ACHN (cell line): ENCODE data around the gene GTF3C4.

Source experiments
- DNase-seq: peaks from one replicate; pipeline ENCODE4 v3.0.0-alpha.2; 2015
- in situ Hi-C: cut with HindIII; loops from 2 replicates; pipeline ENCODE4 v1.10.0; 2017; ENCODE audit warnings: low sequenced_read_pairs, low pct_ligation_motif_present, low pct_unique_long_range_greater_than_20kb

GTF3C4 gene

GRCh38 chr9:132645306-132645705, 25.0 kb upstream of the GTF3C4 start:
- no peak for DNase-seq
- in situ Hi-C loops, result no loop called here

GRCh38 chr9:132645711-132646110, 24.6 kb upstream of the GTF3C4 start:
- no peak for DNase-seq
- in situ Hi-C loops, result no loop called here

GRCh38 chr9:132646726-132647125, 23.5 kb upstream of the GTF3C4 start:
- in situ Hi-C loops, result no loop called here
- no peak for DNase-seq

DNA sequence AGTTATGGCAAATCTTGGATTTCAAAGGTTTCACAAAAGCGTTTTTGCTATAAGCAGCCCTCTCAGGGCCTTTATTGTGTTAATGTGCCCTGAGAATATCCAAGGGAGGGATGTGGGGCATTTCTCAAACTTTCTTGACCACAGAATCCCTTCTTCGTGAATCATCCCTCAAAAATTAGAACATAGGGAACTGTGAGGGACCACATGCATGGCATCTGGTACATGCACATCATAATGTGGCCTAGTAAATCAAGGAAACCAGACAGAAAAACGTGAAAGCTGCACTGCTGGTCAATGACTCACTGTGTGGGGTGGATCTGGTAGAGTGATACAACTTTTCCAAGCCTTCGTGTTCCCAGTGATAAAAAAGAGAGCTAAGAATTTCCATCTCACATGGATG, 22.9 kb upstream of the GTF3C4 start:
- peak; percentile 91 for DNase-seq
- in situ Hi-C loops, result no loop called here

- in situ Hi-C loops, result no loop called here
- DNase-seq, result no peak
Observed at GRCh38 chr9:132647806-132648205, 22.5 kb upstream of the GTF3C4 start.

- no peak for DNase-seq
- in situ Hi-C loops, result no loop called here
Observed at GRCh38 chr9:132648283-132648682, 22.0 kb upstream of the GTF3C4 start.

- in situ Hi-C loops, result no loop called here
- DNase-seq, result no peak
Observed at GRCh38 chr9:132648685-132649084, 21.6 kb upstream of the GTF3C4 start.

DNA sequence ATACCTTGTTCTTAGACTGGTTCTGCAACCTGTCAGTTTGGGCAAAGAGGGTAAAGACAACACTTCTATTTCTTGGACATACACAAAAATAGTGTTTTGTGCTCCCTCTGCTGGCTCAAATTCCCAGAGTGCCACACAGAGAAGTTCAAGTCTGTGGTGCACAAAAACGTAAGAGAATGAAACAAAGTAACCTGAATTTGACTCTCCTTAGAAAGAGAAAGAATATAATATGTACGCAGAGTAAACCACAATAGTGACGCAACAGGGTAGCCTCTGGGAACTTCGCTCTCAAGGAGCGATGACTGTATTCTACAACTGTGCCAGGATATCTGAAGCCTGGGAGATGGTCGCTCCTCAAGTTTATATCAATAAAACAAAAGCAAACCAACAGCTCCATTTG, 19.0 kb upstream of the GTF3C4 start:
- peak; percentile 24 for DNase-seq
- in situ Hi-C loops, result no loop called here

- no peak for DNase-seq
- in situ Hi-C loops, result no loop called here
Observed at GRCh38 chr9:132656299-132656698, 14.0 kb upstream of the GTF3C4 start.

DNA sequence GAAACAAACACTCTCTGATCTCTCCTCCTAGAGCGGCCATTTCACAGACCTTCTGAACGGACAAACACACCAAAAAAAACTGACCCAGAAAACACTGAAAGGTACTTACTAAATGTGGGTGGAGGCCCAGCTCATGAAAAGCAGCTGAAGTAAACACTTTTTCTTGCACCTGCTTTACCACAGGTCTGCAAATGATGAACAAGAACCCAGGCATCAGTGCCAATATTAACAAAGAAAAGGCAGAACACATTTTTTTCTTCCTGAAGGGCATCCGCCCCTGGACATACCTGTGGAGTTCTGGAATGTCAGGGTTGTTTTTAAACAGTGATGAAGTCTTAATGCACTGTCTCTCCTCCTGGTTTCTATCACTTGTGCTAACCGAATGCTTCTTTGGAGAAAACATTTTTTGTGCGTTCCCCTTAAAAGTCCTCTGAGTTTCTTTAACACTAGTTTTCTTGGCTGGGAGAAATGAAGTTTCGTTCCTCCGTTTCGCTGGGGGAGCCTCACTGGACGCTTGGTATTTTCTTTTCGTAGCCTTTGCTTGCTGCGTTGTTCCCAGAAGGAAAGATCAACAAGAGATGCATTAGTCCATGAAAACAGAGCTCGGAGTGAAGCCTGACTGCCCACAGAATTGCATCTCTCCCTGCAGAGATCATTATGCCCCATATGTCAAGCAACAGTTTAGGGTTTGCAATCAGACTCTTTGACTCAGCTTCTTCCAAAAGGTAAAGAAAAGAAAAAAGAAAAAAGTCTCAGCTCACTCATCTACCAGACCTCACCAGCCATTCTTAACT, 7.9 kb upstream of the GTF3C4 start:
- in situ Hi-C loops, result no loop called here
- no peak for DNase-seq

DNA sequence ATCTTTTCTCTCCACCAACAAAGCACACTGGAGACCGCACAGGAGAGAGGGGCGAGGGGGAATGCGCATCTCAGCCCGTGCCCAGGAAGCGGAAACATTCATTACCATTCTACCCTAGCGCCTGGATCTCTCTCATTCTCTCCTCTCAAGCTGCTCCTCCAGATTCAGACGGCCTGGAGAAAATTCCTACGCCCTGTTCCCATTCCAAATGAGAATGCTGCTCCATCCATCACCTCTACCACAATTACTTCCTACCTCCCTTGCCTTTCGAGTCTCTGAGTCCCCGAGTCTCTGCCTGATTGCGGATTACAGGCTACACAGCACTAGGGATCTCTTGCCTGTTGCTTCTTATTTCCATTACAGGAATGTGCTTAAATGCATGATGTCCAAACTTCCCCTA, 7.1 kb upstream of the GTF3C4 start:
- in situ Hi-C loops, result no loop called here
- no peak for DNase-seq

DNA sequence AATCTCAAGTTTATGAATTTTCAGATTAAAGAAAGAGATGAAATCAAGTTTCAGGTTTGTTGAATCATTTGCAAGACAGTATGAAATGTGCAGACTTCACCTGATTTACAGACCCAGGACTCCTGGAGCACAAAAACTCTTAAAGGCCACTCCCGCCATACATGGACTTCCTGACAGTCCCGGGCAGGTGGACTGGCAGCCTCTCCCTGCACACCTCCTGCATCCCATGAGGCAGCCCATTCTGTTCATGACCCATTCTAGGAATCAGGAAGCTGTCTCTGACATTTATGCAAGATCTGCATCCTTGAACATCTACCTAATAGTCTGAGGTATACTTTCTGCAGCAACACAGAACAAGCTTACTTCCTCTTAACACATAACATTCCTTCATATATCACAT, 6.4 kb upstream of the GTF3C4 start:
- in situ Hi-C loops, result no loop called here
- no peak for DNase-seq

DNA sequence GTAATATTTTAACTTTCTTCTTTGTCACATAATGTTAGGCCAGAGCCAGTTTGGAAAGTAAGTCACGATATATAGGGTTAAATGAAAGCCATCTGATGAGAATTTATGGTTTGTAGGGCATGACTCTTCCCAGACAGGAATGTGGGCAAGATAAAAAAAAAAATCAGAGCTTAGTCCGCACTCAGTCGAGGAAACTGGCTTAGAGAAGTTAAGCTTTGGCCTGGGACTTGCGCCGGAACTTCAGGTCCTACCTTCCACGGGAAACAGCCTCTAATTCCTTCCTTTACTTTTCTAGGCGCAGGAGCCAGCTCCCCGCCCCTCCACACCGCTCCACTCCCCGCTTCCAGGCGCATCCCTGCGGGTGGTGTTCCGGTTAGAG, 956 bp upstream of the GTF3C4 start:
- in situ Hi-C loops, result no loop called here
- DNase-seq, result peak; percentile 68

GRCh38 chr9:132669698-132670456, 387 bp upstream of the GTF3C4 start, which contains the start of gene DDX31:
TSS of gene DDX31 (minus strand) at chr9:132669983. CDS start at chr9:132669934, 49 bp downstream.
- in situ Hi-C loops, result no loop called here
- peak; percentile 73 for DNase-seq

DNA sequence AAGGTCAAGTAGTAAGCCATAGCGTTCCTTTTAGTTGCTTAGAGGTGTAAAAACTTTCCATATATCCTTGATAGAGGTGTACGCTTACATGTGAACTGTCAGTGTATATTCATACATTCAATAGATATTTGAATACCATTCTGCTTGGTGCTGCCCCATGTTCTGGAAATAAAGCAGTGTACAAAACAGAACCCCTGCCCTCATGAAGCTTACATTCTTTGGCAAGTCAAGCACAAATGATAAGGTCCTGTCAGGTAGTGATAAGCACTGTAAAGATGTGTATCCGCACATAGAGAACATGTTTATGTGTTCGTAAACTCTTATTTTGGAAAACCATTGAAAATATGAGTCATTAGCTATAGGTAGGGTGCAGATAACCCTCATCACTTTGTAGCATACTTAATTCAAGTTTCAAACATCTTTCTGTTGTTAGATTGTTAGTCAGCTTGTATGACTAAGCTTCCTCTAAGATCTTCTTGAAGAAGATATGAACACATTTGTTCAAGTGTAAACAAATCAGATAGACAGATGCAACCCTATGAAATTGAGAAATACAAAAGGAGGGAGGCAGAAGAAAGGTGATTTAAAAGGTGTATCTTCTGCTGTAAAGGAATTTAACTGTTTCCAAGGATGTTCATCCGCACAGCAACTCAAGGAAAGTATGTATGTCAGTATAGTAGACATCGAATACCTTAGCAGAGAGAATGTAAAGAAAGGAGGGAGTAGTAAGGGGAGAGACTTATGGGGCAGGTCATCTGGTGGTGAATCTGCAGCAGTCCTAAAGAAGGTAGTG, 1.6 kb downstream of the GTF3C4 start:
- in situ Hi-C loops, result no loop called here
- no peak for DNase-seq

GRCh38 chr9:132672413-132672690, 2.1 kb downstream of the GTF3C4 start:
- in situ Hi-C loops, result no loop called here
- DNase-seq, result no peak

GRCh38 chr9:132673355-132673754, 3.1 kb downstream of the GTF3C4 start:
- peak; percentile 42 for DNase-seq
- in situ Hi-C loops, result no loop called here

DNA sequence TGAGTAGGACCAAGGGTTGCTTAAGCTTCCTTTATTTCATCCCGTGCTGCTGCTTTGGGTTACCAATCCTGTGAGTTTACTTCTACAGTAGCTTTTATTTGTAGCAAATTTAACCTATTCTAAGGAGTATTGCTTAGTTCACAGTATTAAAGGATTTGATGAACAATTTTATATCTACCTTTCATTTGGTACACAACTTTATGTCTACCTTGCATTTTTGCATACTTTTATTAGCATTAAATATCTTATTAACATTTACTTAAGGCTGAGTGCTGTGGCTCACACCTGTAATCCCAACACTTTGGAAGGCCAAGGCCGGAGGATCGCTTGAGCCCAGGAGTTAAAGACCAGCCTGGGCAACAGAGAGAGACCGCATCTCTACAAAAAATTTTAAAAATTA, 4.2 kb downstream of the GTF3C4 start:
- in situ Hi-C loops, result no loop called here
- no peak for DNase-seq

DNA sequence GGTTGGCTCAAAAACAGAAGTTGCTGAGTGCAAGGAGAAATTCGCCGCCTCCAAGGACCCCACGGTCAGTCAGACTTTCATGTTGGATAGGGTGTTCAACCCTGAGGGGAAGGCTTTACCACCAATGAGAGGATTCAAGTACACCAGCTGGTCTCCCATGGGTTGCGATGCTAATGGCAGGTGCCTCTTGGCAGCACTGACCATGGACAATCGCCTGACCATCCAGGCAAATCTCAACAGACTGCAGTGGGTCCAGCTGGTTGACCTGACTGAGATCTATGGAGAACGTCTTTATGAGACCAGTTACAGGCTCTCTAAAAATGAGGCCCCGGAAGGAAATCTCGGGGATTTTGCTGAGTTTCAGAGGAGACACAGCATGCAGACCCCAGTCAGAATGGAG, 7.7 kb downstream of the GTF3C4 start:
- no peak for DNase-seq
- in situ Hi-C loops, result no loop called here
